NT2/D1 (cell line): Measurements from ENCODE around the gene SERPINA3.
"Not testable (repeated sequence)": the region's sequence is repeated elsewhere in the genome, so short reads cannot be mapped to it uniquely, and the experiment has no call there.

Experiments used
- DNase-seq: peaks from one replicate; pipeline ENCODE4 v3.0.0-alpha.2; 2011; ENCODE audit warnings: low read depth, low spot score
- H3K27me3 ChIP-seq: 2 replicates; pipeline ENCODE4 v1.6.0; 2011; ENCODE audit warnings: mild to moderate bottlenecking; ENCODE audit not compliant: insufficient read length, insufficient read depth
- H3K36me3 ChIP-seq: 2 replicates; pipeline ENCODE4 v1.6.1; 2011; ENCODE audit warnings: mild to moderate bottlenecking, low read length, mixed read lengths; ENCODE audit not compliant: insufficient read depth, insufficient read length
- H3K4me1 ChIP-seq: 2 replicates; pipeline ENCODE4 v1.5.1; 2011; ENCODE audit not compliant: insufficient read depth, insufficient read length
- H3K4me3 ChIP-seq: 2 replicates; pipeline ENCODE4 v1.5.1; 2011; ENCODE audit warnings: low read depth; ENCODE audit not compliant: insufficient read length
- H3K9ac ChIP-seq: 2 replicates; pipeline ENCODE4 v1.6.0; 2011; ENCODE audit warnings: low read depth; ENCODE audit not compliant: insufficient read length
- H3K9me3 ChIP-seq: 2 replicates; pipeline ENCODE4 v1.5.1; 2011; ENCODE audit warnings: mild to moderate bottlenecking, low read length; ENCODE audit not compliant: insufficient read depth
- SUZ12 ChIP-seq: IDR thresholded peaks from 2 replicates; pipeline ENCODE4 v1.6.1; 2011; ENCODE audit not compliant: insufficient read length, insufficient read depth; ENCODE audit errors: extremely low read depth
- YY1 ChIP-seq: IDR thresholded peaks from 2 replicates; pipeline ENCODE4 v1.6.1; 2011; ENCODE audit not compliant: insufficient read length, insufficient read depth
- ZNF274 ChIP-seq: IDR thresholded peaks from 2 replicates; pipeline ENCODE4 v1.6.1; 2011; ENCODE audit warnings: mild to moderate bottlenecking, low read depth, low read length

Gene SERPINA3

DNA sequence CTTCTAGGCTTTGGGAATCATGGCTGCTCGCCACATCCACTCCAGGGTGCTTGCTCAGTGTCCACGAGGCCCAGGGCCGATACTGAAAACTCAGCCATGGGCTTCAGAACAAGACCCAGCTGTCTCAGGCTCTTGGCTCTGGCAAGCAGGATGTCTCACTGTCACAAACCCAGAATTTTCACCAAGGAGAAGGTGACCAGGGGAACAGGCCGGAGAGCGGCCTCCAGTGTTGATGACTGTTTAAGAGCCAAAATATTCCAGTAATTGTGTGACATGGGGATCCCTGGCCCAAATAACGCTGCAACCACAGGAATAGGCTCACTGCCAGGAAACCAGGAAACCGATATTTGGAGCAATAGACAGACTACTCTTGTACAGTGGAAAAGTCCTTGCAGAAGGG lies 40.8 kb upstream of the SERPINA3 start:
- no peaks in the 10 kb centered on the region for H3K9me3 ChIP-seq
- DNase-seq: no peak
- no peak overlapping the region for H3K9ac ChIP-seq
- no peaks in the 10 kb centered on the region for H3K27me3 ChIP-seq
- TF ChIP-seq SUZ12 (no peak), YY1 (no peak), ZNF274 (no peak)
- H3K4me1 ChIP-seq: no peaks in the 10 kb centered on the region
- no peak overlapping the region for H3K4me3 ChIP-seq
- H3K36me3 ChIP-seq: no peaks in the 10 kb centered on the region

DNA sequence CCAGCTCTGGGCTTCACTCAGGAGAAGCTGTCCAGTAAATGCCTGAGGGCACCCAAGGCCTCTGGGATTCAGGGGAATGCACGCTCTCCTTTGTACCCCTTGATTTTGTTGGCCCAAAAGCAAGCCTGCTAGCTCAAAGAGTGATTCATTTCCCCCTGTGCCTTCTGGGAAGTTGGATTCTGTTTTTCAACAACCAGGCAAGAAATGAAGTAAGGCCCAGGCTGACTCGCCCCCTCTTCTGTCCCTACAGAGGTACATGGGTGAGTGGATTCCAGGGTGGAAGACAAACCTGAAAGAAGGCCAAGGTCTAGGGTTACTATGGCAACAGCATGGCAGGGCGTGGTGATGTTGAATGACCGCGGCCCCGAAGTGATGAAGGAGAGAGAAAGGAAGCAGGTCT lies 40.2 kb upstream of the SERPINA3 start:
- Histone ChIP-seq H3K4me1 (no peaks in the 10 kb centered on the region), H3K27me3 (no peaks in the 10 kb centered on the region), H3K9me3 (no peaks in the 10 kb centered on the region), H3K9ac (no peak overlapping the region), H3K4me3 (no peak overlapping the region), H3K36me3 (no peaks in the 10 kb centered on the region)
- TF ChIP-seq SUZ12 (no peak), YY1 (no peak), ZNF274 (no peak)
- no peak for DNase-seq

DNA sequence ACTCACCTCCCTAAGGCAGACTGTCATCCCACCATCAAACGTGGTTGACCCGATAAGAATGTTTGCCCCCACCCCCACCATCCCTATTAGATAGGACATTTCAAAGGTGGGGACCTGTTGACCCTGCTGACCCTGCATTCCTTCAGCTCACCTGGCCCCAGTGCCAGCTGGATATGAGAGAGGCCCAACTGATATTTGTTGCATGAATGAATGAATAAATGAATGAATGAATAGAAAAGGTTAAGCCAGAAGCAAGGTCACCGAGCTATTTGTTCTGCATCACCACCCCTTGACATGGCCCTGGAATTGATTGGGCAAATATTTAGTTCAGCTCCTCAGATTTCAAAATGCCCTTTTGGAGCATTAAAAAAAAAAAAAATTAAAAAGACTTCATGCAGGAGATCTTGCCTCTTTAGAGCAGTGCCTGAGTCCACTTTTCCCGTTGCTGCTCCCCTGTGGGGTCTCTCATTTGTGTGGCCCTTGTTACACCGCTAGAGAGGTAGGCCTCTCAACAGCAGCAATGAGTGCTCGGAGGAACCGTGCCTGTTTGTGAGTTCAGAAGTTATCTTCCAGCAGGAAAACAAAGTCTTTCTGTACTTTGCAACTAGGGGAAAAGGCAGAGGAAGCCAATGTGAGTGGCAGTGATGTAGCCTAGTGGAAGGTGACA lies 39.4 kb upstream of the SERPINA3 start:
- H3K27me3 ChIP-seq: no peaks in the 10 kb centered on the region
- DNase-seq: no peak
- H3K9ac ChIP-seq: no peak overlapping the region
- TF ChIP-seq YY1: no peak
- no peak for TF ChIP-seq ZNF274
- no peak for TF ChIP-seq SUZ12
- no peaks in the 10 kb centered on the region for H3K4me1 ChIP-seq
- H3K9me3 ChIP-seq: no peaks in the 10 kb centered on the region
- H3K4me3 ChIP-seq: no peak overlapping the region
- H3K36me3 ChIP-seq: no peaks in the 10 kb centered on the region

DNA sequence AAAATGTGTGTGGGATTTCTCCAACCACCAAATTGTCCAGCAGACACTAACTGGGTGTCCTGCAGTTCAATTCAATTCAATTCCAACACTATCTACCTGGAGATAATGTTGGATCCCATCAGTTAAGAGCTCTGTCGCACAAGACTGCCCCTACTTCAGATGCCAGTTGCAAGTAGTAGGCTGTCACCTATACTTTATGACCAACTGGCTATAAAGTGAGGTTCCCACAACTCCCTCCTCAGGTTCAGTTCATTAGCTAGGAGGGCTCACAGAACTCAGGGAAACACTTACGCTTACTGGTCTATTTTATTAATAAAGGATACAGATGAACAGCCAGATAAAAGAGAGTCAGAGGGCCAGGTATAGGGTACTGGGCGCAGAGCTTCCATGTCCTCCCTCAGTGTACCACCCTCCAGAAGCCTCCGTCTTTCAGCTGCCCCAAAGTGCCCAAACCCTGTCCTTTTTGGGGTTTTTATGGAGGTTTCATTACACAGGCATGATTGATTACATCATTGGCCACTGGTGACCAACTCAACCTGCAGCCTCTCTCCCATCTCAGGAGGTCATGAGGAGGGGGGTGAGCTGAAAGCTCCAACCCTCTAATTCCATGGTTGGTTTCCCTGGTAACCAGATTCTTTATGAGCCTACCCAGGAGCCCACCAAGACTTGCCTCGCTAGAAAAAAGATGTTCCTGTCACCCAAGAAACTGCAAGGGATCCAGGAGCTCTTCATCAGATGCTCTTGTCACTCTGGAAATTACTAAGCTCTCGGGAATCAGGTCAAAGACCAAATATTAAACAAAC lies 38.5 kb upstream of the SERPINA3 start:
- Histone ChIP-seq H3K9me3 (no peaks in the 10 kb centered on the region), H3K9ac (no peak overlapping the region)

DNA sequence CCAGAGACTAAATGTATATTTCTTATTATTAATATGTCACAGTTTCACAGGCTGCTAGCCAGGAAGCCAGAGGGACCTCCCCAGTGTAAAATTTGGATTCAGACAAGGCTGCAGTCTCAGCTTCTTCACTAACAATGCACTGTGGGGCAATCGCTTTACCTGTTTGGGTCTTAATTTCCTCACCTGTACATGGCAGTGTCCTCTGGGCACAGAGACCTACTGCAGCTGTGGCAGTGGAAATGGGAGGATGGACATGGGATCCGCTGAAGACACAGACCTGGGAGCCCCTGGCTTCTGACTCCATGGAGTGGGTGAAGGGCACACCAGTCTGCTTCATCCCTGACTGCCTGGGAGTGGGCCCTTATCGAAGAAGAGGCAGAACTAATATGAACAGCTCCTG lies 37.9 kb upstream of the SERPINA3 start:
- Histone ChIP-seq H3K27me3 (no peaks in the 10 kb centered on the region), H3K4me1 (no peaks in the 10 kb centered on the region), H3K9me3 (no peaks in the 10 kb centered on the region), H3K4me3 (no peak overlapping the region), H3K9ac (no peak overlapping the region), H3K36me3 (no peaks in the 10 kb centered on the region)
- DNase-seq: no peak
- TF ChIP-seq ZNF274 (no peak), SUZ12 (no peak), YY1 (no peak)

More for the DNA sequence above, 38.5 kb upstream of the SERPINA3 start:
- TF ChIP-seq SUZ12: no peak
- no peak for TF ChIP-seq YY1
- TF ChIP-seq ZNF274: no peak
- Histone ChIP-seq H3K36me3 (no peaks in the 10 kb centered on the region), H3K4me3 (no peak overlapping the region), H3K27me3 (no peaks in the 10 kb centered on the region), H3K4me1 (no peaks in the 10 kb centered on the region)
- no peak for DNase-seq

DNA sequence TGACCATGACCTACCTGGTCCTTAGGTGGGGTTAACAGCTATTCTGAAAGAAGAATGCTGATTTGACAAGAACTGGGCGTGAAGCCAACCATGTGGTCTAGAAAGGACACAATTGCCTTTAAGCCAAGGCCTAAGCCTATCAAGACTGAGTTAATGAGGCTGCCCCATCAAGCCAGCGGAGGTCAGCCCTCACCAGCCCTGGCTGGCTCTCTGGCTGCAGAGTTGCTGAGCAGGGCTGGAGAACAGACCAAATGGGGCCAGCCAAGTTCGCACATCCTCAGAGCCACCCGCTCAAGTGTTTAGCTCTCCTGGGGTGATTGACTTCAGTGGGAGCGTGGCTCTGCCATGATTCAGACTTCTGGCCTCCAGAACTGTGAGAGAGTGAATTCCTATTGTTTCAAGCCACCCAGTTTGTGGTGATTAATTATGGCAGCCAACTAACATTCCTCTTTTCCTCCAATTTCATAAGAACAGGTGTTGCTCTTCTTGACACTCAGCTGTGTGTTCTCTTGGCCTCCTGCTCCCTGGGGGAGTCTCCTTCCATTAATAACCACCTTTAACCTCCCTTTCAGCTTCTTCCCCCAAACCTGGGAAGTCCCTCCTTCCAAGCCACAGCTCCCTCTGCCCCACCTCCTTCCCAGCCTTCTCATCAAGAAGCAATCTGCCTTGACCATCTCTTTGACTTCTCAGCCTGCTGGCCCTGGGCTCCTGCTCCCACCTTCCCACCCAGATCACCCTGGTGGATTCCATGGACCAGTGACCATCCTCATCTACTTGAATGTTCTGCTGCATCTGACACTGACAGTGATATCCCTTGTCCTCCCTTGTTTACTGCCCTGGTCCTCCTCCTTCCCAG lies 36.2 kb upstream of the SERPINA3 start:
- H3K4me1 ChIP-seq: no peaks in the 10 kb centered on the region
- no peaks in the 10 kb centered on the region for H3K9me3 ChIP-seq
- no peaks in the 10 kb centered on the region for H3K27me3 ChIP-seq
- TF ChIP-seq SUZ12 (no peak), YY1 (no peak), ZNF274 (no peak)
- H3K36me3 ChIP-seq: no peaks in the 10 kb centered on the region
- H3K4me3 ChIP-seq: no peak overlapping the region
- no peak overlapping the region for H3K9ac ChIP-seq
- no peak for DNase-seq

DNA sequence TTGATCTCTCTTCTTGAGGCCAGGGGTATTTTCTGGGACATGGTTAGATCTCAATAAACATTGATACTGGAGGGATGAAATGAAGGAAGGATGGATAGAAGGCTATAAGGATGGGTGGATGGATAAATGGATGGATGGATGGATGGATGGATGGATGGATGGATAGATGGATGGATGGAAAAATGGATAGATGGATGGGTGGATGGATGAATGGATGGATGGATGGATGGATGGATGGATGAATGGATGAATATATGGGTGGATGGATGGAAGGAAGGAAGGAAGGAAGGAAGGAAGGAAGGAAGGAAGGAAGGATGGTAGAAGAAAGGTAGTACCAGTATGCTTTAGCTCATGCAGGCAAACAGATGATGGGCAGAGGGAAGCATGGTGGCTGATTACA lies 34.7 kb upstream of the SERPINA3 start:
- not testable (repeated sequence) for H3K36me3 ChIP-seq, H3K9ac ChIP-seq, H3K4me1 ChIP-seq, H3K9me3 ChIP-seq, H3K4me3 ChIP-seq, H3K27me3 ChIP-seq, DNase-seq
